Measurements from ENCODE around the gene PRR14. TPM values are rescaled to one million over a fixed set of nuclear protein-coding genes. Genes with fewer than 3 reads are reported as not detected.

The PRR14 gene
- total RNA-seq, 1 donor, result 8.0 TPM

- Histone ChIP-seq H3K9me3 (ENCODE audit: low read depth, low read length) (no peaks in the 10 kb centered on the region), H3K27me3 (ENCODE audit: insufficient read depth, low read length) (no peaks in the 10 kb centered on the region), H3K4me3 (ENCODE audit: insufficient read depth, low read length) (no peak overlapping the region), H3K27ac (ENCODE audit: low read depth, low read length) (no peak overlapping the region), H3K79me2 (ENCODE audit: insufficient read depth, low read length) (peaks cover 43% of the 10 kb centered on the region), H3K4me1 (ENCODE audit: insufficient read depth, low read length) (peaks cover 10% of the 10 kb centered on the region), H4K20me1 (ENCODE audit: insufficient read depth, low read length) (peaks cover 27% of the 10 kb centered on the region), H3K36me3 (ENCODE audit: insufficient read depth, low read length) (peaks cover 69% of the 10 kb centered on the region), H2AFZ (ENCODE audit: low read length) (no peak overlapping the region), H3K4me2 (ENCODE audit: insufficient read depth, low read length) (no peak overlapping the region)
- TF ChIP-seq CTCF (IDR thresholded peaks at IDR 0.05; ENCODE audit: extremely low read depth, low read depth, low read length), result no peak
- no peak for DNase-seq (ENCODE audit: insufficient read length, low spot score, missing footprints)
Measured at GRCh38 chr16:30703971-30704370, 53.2 kb downstream of the PRR14 start.

Small RNA genes lying within 50 kb of the gene (small RNA-seq; reads per million reads assigned to genes)
- not detected for gene AC093249.1
- not detected for gene RNU6-1043P
- gene RNU6-416P, result not detected

Other genes with a start within 250 kb of the PRR14 start
- gene ZNF771, start 243.4 kb upstream of the PRR14 start, total RNA-seq, result 10.9 and 14.8 TPM in 2 replicates
- 13.6 and 13.8 TPM in 2 replicates for gene DCTPP1, start 220.9 kb upstream of the PRR14 start, total RNA-seq
- 18.0 and 20.3 TPM in 2 replicates for gene SEPHS2, start 205.1 kb upstream of the PRR14 start, total RNA-seq
- 0.36 TPM in 1 of 2 replicates, not detected in the other for gene ITGAL, start 178.2 kb upstream of the PRR14 start, total RNA-seq
- gene ZNF768, start 124.4 kb upstream of the PRR14 start, total RNA-seq, result 22.7 and 25.0 TPM in 2 replicates
- gene ZNF747, start 116.1 kb upstream of the PRR14 start, total RNA-seq, result 16.6 and 17.1 TPM in 2 replicates
- gene ZNF764, start 92.6 kb upstream of the PRR14 start, total RNA-seq, result 5.3 and 7.6 TPM in 2 replicates
- 10.9 and 12.3 TPM in 2 replicates for gene ZNF688, start 79.2 kb upstream of the PRR14 start, total RNA-seq
- 13.4 and 13.6 TPM in 2 replicates for gene ZNF785, start 65.3 kb upstream of the PRR14 start, total RNA-seq
- gene ZNF689, start 40.6 kb upstream of the PRR14 start, total RNA-seq, result 7.1 and 8.3 TPM in 2 replicates
- 24.5 and 30.8 TPM in 2 replicates for gene FBRS, start 7.5 kb downstream of the PRR14 start, total RNA-seq
- 16.3 and 19.2 TPM in 2 replicates for gene SRCAP, start 48.2 kb downstream of the PRR14 start, total RNA-seq
- 20.3 and 25.0 TPM in 2 replicates for gene PHKG2, start 97.5 kb downstream of the PRR14 start, total RNA-seq
- gene CFAP119, start 111.1 kb downstream of the PRR14 start, total RNA-seq, result 2.4 and 2.9 TPM in 2 replicates
- gene RNF40, start 111.4 kb downstream of the PRR14 start, total RNA-seq, result 63.1 and 88.3 TPM in 2 replicates
- 15.3 and 16.3 TPM in 2 replicates for gene ZNF629, start 136.2 kb downstream of the PRR14 start, total RNA-seq
- gene BCL7C, start 243.1 kb downstream of the PRR14 start, total RNA-seq, result 33.3 and 36.2 TPM in 2 replicates
- 2.9 and 3.3 TPM in 2 replicates for gene CTF1, start 245.7 kb downstream of the PRR14 start, total RNA-seq